HG03135 (cell line): ENCODE data around the gene CTNND2.

Experiments used
- ATAC-seq: cut with Tn5 transposase; IDR thresholded peaks from one replicate; pipeline ENCODE4 v1.9.1; 2021; ENCODE audit warnings: mild to moderate bottlenecking, moderate library complexity; ENCODE audit not compliant: unreplicated experiment

CTNND2 gene

DNA sequence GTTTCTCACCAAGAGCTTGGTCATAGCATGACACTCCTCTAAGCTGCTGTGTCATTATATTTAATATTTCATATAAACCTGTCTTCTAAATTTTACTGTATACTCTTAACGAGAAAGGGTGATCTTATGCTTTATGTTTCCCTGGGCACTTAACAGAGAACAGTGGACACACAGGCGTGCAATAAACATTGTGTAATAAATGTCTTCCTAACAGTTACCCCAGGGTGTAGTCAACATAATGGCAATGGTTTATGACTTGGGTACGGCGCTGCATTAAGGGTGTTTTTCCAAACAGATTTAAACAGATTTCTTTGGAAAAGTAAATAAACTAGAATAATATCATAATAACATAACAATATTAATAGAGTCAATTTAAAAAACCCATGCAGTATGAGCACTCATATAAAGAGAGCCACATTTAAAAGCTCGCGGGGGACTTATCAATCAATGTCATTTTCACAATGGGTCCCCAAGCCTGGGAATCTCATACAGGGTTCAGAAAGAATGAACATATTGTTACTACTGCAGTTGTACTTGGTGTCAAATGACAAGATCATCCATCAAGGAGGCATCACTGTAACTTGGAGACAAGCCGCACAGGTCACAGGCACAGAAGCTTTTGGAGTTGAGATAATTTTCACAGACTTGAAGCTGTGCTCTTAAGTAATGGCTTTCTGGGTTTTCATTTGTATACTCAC, 376.4 kb downstream of the CTNND2 start:
- no peak for ATAC-seq

DNA sequence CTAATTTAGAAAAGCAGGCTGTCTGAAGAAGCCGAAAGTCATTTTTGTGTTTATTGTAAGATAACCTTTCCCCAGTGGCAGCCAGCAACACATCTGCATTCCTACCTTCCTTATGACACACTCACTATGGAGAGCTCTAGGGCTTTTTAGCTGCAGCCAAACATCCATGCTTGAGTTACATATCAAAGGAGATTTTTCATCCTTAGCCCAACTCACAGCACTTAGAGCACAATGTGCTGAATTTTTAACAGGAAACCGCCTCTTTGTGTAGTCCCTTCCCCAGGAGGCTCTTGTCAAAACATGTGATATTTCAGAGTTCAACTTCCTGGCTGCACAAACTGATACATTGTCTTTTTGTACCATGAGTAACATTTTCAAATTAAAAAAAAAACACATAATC, 379.2 kb downstream of the CTNND2 start:
- no peak for ATAC-seq

DNA sequence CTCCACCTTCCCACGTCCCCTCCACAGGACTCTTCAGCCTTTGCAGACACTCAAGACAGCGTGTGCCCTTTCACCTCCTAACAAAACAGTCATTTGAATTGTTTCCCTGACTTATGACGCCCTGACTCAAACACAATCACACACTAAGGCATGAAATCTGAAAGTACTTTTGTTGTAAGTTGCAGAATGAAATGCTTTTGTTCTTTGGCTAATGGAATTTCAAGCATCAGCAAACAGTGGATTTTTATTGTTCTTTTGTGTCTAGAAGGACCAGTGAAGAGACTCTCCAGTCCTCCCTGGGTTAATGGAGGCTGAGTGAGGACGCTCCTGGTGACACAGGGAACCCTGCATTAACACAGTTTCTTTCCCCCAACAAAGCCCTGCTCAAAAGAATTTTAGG, 380.1 kb downstream of the CTNND2 start:
- no peak for ATAC-seq

DNA sequence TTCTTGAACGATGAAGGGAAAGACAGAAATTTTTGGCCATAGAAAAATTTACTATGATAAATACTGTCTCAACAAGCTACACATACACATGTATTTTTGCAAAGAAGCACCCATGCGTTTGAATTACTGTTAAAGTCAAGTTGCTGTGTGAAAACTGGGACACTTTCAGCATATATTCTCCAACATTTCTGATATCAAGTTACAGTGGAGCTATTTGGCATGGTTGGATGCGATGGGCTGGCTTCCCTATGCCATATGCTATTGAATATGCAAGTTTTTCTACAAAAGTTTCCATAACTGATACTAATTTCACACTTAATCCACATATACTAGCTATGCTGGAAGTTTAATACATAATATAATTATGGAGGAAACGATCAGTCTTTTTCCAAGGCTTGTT, 381.4 kb downstream of the CTNND2 start:
- ATAC-seq = no peak

DNA sequence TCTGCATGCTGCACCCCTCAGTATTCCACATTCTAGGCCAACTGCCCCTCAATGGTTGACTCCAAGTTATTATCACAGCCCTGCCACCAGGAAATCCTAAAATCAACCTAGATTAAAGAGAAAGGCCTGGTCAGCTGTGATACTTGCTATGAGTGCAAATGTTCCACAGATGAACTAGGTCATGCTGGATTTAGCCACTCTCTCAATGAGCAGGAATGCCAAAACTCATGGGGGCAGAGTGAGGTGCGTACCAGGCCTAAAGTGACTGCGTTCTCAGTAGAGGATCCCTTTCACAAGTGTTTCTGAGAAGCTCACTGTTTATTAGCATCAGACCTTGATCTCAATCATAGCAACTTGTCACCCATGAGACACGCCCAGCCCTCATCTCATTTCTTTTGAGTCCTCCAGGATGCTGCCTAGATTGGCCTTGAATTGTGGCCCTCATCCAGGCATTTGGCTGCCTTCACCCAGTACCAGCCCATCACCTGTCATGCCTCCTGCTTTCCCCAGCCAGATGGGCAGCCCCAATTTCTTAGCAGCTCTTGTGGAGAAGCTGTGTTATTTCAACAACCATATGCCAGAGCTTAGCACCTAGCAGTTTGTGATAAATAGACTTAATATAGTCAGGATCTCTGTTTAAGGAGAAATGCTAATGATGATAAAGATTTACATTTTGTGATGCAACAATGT, 383.9 kb downstream of the CTNND2 start:
- ATAC-seq = no peak

DNA sequence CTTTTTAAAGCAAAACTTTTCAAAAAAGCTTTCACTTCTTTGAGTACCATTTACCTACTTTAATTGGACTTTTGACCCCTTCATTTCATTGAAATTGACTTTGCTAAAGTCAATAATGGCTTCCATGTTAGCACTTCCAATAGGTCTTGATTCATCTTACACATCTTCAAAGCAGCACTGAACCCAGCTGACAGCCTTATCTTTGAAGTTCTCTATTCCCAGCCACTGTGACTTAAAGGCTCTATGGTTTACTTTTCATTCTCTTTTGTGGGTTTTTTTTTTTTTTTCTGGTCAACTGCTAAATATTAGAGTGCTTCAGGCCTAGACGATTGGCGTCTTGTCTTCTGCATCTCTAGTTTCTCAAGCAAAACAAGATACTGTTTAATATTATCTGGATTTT, 385.0 kb downstream of the CTNND2 start:
- no peak for ATAC-seq

DNA sequence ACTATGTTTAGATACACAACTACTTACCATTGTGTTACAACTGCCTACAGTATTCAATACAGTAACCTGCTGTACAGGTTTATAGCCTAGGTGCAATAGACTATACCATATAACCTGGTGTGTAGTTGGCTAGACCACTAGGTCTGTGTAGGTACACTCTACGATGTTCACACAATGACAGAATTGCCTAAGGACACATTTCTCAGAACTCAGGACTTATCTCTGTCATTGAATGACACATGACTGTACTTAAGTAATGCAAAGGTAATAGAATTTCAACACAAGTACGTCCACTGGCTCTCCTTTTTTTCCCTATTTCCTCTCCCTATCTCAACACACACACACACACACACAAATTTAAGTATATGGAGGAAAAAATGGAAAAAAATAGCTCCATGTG, 385.6 kb downstream of the CTNND2 start:
- ATAC-seq = no peak

DNA sequence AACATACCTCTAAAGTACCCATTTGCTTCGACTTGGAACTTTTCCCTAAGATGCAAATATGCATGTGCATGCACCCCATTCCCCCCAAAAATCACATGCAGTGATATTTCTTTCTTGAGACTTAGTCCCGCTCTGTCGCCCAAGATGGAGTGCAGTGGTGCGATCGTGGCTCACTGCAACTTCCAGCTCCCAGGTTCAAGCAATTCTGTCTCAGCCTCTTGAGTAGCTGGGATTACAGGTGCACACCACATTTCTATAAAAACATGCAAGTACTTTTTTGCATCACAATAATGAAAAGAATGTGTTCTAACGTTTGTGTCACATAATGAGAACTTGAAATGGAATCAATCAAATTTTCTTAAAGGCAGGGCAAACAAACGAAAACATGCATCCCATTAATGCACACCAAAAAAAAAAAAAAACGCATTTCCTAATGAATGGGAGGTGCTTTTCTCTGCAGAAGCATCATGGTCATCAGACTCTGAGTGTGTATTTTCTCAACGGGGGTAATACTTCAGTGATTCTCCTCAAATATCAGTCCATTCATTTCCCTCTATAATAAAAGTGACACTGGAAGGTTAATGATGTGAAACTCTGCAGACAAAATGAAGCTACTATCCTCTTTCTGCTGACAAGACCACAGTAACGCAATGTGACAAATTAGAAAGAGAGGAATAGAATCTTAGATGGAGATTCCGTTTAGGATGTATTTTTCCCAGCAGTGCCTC, 389.4 kb downstream of the CTNND2 start:
- no peak for ATAC-seq

DNA sequence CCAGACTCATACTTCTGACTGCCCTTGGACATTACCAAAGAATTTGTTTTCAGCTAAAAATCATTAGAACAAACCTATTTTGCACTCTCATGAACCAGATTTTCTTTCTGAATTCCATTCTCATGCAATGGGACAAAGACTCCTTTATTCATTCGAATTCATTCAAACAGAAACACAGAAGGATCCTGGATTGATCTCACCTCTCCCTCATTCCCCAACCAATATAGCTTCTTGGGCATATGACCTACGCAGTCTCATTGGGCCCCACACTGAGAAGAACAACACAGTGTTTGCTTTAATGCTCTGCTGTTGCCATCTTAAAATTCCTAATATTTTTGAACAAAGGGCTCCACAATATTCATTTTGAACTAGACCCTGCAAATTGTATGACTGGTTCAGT, 392.4 kb downstream of the CTNND2 start:
- ATAC-seq = no peak

DNA sequence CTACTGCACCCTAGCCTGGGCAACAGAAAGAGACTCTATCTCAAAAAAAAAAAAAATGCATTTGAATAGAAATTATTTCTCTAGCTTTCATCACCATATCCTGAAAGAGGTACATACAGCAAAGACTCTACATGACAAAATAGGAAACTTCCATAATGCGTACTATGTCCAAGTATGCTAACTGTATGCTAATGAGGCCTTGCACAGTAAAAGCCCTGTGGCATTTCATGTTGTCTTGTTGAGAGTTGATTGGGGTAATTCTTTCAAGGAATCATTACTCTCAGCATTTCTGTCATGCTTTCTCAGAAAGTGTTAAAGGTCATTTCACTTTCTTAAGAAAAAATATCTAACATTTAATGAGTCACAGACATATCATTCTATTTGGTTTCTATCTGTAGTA, 393.4 kb downstream of the CTNND2 start:
- ATAC-seq = no peak

DNA sequence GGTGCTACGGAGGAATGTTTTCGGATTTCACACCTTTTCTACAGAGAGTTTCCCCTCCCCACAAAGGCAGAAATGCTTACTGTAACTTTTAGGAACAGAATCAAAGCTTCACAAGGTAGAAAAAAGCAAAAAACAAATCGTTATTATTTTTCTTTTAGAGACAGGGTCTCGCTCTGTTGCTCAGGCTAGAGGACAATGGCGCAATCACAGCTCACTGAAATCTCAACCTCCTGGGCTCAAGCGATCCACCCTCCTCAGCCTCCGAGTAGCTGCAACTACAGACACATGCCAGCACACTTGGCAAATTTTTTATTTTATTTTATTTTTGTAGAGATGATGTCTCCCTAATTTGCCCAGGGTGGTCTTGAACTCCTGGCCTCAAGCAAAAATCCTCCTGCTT, 394.5 kb downstream of the CTNND2 start:
- ATAC-seq = no peak

DNA sequence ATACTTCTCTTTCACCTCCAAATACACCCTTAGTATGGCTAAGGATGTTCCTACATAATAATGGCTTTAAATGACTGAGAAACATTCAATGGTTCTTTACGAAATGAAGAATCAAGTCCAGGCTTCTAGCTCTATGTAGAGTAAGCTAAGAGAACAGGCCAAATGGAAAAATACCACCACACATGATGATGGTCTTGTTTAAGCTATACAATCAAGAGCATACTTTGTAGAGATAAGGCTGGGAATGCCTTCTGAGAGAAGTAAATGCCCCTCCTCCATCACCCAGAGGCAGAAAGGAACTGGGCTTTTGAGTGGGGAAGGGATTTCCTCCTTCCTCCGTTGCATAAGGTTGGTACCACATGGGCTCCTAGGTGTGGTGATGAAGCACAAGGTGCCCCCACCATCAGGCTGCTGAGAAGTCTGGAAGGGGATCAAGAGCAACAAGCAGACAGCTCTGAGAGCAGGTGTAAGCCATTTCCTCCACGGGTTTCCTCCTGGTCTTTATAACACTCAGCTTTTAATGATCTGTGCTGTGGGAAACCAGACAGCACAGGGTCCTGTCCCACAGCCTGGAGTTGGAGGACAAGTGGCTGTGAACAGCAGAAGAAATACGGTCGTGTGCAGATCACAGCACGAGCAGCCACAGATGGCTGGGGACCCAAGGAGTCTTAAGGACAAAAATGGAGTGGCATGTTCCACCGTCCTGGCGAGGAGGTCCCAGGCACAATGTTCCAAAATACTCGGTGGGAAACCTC, 396.9 kb downstream of the CTNND2 start:
- ATAC-seq = no peak

DNA sequence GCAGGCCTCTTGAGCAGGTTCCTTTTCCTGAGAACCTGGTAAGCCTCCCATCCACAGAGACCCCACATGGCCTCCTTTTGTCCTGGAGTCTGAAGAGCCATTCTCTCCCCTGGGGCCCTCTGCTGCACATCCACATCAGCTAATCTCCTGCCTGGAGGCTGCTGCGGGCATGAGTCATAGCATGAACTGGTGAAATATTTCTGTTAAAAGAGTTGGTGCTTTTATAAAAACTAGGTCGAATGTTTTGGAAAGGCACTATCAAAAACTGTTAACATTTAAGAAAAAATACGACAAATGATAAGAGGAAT, 399.4 kb downstream of the CTNND2 start:
- ATAC-seq = no peak

DNA sequence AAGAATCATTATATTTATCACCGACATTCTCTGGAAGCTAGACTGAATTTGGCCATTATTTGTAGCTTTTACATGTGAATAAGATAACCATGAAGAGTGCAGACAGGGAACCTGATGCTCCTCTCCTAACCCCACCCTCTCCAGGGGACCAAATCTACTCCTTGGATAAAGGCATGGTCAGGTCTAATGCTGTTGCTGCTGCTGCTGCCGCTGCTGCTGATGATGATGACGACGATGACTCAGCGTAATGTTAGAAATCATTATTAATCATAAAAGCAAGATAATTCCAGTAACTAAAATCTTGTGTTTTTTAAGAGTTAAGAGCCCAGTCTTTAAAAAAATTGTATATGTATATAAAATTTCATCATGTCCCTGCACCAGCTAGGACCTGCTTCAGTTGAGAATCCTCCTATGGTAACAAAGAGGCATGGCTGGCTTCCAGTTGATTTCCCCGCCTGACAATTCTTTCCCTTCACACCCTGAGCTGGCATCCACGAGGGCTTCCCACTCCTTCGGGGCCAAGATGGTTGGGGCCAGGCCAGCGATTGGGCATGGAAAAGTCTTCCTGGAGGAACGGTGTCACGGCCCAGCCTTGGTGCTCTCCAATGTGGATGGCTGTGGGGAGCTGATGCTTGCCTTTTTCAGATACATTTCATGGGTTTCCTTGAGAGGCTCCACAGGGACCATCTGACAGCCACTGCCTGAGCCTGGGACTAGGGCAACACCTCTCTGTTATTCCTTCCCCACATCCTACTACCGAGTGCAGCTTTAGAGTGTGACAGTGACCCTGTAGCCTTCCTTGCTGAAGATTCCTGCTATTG, 400.0 kb downstream of the CTNND2 start:
- no peak for ATAC-seq

DNA sequence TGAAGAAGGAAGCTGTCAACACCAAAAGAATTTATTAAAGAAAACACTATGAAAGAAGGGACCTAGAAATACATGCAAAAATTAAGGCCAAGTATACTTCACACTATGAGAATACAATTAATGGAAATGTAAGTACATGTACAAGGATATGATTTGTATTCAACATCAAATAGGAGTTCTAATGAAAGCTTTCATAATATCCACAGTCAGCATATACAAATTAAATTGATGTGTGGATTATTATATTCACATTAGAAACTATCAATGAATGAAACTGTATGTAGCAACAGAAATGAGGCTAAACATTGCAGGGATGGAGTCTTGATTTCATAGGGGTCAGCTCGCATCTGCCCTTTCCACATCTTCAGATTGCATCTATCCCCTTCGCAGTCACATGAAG, 401.5 kb downstream of the CTNND2 start:
- ATAC-seq = no peak

DNA sequence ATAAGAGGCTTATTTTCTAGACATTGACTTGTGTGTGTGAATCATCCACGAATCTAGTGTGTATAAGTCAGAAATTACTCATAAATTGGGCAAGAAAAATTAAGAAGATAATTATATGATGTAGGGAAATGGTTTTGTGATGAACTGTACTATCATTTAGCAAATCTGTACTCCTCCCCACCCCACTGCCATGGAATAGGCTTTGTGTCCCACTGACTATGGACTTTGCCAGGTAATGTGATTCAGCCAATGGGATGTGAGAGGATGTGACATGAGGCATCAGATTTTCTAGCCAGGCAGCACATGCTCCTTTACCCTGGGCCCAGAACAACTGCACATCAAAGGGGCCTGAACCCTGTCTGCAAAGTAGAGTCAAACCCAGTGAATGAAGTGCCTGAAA, 406.6 kb downstream of the CTNND2 start:
- no peak for ATAC-seq

DNA sequence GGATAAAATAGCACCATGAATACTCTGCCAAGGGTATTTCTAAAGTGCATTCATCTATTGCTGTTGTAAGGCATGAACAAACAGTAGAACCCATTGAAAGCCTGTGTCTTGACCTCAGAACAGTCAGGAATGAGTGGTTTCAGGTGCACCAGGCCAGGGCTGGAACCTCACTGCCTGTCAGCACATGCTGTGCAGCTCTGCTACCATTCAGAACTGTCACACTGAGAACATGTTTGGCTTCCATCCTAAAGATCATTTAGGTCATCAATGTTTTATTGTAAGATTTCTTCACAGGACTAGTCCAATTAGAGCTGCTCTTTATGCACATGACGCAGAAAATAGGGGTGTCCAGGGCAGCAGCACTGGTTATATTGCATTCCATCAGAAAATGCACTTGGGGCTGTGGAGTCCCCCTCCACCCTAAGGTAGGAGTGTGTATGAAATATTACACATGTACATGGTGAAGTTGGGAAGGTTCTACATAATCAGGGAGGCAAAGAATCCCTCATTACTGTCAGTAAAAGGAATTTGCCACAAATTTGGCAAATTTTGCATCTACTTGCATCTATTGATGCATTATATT, 408.0 kb downstream of the CTNND2 start:
- ATAC-seq = no peak

DNA sequence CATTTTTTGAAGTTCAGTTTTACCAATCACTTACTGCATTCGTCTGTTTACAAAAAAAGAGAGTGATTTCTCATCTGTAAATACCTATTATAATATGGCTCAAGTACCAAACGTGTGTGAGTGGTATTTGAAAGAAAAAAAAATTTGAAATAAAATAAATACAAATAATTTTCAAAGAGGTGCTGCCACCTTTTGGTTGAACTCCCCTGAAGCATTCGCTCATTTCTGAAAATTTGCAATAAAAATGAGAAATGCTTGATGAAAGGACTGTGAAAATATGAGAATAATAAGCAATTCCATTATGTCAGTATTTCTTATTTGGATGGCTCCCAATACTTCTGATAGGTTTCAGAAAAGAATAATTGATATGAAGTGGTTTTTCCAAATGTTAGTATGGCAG, 409.9 kb downstream of the CTNND2 start:
- ATAC-seq = no peak

DNA sequence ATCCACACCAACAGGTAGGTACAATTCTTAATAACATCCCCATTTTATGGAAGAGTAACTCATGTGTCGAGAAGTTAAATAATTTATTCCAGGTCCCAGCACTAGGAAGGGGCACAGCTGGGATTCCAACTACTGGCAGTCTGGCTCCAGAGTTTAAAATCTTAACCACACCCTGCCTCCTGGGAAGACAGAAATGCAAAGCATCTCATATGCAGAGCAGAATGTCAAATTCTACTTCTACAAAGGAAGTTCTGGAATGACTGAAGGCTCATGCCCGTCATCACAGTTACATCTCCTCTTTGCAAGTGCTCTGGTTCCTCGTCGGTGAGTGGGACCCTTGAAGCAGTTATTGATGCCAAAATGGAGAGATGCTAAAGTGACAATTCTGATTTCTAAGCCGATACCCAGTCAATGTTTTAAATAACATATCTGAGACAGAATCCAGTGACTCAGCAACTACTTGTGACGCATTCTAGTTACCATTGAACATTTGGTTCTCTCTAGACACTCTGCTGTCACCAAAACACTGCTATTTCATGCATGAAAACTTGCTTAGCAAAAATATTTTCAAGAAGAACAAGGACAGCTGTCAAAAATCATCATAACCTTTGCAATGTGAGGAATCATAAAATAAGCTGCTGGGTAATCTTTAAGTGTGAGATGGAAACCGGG, 412.7 kb downstream of the CTNND2 start:
- no peak for ATAC-seq

DNA sequence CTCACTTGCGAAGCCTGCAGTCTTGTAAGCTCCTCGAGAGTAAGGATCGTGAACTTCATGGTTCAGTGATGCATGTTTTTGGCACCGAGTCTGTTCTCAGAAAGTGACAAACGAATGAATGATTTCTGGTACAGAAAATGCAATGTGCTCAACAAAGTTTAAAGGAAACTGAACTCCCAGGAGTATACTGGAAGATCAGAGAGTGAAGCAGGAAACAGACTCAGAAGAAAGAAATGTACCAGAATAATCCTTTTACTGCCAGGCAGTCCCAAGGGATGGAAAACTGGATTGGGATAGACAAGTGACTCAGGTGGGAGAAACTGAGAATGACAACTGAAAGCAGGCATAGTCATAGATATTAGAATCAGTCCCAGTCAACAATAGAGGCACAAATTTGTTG, 420.6 kb downstream of the CTNND2 start:
- ATAC-seq = no peak
